ENCODE measurements around the gene SUPT4H1.

The SUPT4H1 gene

GRCh38 chr17:58302919-58303585 lies 48.9 kb downstream of the SUPT4H1 start:
- no peak for DNase-seq

- no peak for DNase-seq
These were observed 49.7 kb downstream of the SUPT4H1 start for GRCh38 chr17:58302171-58302918.

GRCh38 chr17:58301504-58302150 lies 50.4 kb downstream of the SUPT4H1 start:
- no peak for DNase-seq

- DNase-seq = no peak
These were observed 51.7 kb downstream of the SUPT4H1 start for GRCh38 chr17:58300336-58300735.
